ENCODE results near the gene KRTAP5-10.
"Not testable (repeated sequence)": the region's sequence is repeated elsewhere in the genome, so short reads cannot be mapped to it uniquely, and the experiment has no call there.

The KRTAP5-10 gene, protein sequence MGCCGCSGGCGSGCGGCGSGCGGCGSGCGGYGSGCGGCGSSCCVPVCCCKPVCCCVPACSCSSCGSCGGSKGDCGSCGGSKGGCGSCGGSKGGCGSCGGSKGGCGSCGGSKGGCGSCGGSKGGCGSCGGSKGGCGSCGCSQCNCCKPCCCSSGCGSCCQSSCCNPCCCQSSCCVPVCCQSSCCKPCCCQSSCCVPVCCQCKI

DNA sequence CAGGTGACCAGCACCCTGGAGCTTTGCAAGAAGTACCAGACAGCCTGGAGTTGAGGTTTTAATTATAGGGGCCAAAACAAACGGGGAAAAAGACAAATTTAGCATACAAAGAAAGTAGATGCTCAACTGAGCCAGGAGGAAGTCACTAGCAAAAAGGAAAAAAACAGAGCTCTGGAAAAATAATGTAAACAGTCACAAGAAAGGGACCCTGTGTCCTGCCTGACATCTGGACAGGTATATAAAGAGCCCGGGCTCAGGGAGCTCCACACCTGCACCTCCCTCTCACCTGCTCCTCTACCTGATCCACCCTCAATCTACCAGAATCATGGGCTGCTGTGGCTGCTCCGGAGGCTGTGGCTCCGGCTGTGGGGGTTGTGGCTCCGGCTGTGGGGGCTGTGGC is at the start of gene KRTAP5-10:
KRTAP5-10 (plus strand) TSS at position 301 of the 400 bp plus-strand sequence; CDS start at position 326, 25 bp downstream.
- DNase-seq (ENCODE audit: low spot score), result no peak

DNA sequence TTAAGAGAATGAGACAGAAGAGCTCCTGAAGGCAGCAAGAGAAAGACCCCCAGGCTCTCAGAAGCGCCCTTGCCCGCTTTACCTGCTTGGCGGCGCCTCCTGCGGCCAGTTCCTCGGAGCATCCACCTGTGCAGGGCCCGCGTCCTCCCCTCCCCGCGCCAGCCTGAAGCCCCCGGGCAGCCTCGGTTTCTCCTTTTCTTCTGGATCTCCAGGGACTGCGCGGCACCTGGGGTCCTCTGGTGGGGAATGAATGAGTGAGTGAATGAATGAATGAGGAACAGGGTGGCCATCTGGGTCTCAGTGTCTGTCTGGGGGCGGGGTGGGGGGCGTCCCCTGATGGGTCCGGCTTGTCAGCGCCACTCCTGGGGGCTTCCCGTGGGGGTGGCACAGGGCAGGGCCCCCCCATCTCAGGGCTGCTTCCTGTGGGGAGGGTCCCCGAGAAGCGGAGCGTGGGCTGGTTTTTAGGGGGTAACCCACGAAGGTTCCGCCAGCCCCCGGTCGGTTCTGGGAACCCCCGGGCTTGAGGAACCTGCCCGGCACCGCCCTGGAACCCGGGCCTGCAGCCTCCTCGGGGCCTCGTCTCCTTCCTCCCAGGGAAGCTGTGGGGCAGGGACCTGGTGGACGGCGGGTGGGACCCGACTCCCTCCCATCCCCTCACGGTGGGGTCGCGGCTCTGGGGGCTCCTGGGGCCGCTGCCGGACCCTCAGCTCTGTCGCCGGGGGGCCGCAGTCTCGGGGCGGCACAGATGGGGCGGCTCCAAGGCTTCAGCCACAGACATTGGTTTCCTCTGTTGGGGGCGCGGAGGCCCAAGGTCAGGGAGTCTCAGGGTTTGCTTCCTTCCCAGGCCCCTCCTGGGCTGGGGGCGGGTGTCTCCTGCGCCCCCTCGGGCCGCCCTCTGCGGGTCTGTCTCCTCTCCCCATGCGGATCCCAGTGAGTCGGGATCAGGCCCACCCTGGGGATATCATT is 46.6 kb upstream of the KRTAP5-10 start:
- DNase-seq (ENCODE audit: low spot score), result no peak

DNA sequence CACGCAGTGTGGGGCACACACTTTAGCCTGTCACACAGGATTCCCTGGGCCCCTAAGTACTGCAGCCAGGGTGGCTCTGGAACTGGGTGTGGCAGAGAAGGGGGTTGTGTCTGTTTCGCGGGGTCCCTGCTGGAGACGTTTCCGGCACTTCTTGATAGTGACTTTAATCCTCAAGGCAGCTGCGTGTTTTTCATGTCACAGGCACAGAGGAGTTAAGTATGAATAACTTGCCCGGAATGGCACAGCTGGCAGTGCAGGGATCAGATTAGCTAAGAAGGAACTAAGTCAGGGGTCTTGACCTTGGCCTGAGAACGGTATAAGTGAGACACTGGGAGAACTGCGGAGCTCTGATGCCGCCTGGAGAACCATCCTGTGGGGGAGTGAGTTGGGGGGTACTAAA is 45.8 kb upstream of the KRTAP5-10 start:
- DNase-seq (ENCODE audit: low spot score), result no peak

DNA sequence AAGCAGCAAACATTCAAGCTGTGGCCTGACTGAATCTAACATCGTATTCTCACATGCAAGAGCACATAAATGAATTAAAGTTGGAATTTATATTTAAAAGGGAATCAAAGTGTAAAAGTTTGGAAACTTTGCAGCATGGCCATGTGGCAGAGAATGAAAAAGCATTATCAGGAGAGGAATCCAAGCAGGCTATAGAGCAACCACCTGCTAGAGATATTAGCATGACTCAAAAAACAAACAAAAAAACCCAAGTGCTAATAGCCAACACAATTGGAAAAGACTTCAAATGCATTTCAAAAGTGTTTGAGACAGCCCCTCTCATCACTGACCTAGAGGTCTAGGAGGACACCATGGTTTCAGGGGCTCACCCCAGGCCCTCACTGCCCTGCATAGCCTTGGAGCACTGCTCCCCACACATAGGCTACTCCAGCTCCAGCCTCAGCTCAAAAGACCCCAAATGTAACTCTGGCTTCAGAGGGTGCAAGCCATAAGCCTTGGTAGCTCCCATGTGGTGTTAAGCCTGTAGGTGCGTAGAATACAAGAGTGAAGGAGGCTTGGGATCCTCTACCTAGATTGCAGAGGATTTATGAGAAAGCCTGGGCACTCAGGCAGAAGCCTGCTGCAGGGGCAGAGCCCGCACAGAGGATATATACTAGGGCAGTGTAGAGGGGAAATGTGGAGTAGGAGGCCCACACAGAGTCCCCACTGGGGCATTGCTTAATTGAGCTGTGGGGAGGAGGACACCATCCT is 40.0 kb upstream of the KRTAP5-10 start:
- DNase-seq (ENCODE audit: low spot score), result no peak

DNA sequence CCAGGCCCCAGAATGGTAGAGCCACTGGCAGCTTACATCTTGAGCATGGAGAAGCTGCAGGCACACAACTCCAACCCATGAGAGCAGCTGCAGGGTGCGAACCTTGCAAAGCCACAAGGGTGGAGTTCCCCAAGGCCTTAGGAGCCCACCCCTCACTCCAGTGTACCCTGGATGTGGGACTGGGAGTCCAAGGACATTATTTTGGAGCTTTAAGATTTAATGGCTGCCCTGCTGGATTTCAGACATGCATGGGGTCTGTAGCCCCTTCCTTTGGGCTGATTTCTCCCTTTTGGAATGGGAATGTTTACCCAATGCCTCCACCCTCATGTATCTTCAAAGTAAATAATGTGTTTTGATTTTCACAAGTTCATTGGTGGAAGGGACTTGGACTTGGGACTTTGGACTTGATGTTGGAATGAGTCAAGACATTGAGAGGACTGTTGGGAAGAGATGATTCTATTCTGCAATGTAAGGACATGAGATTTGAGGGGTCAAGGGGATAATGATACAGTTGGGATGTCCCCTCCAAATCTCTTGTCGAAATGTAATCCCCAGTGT is 39.3 kb upstream of the KRTAP5-10 start:
- DNase-seq (ENCODE audit: low spot score), result no peak

DNA sequence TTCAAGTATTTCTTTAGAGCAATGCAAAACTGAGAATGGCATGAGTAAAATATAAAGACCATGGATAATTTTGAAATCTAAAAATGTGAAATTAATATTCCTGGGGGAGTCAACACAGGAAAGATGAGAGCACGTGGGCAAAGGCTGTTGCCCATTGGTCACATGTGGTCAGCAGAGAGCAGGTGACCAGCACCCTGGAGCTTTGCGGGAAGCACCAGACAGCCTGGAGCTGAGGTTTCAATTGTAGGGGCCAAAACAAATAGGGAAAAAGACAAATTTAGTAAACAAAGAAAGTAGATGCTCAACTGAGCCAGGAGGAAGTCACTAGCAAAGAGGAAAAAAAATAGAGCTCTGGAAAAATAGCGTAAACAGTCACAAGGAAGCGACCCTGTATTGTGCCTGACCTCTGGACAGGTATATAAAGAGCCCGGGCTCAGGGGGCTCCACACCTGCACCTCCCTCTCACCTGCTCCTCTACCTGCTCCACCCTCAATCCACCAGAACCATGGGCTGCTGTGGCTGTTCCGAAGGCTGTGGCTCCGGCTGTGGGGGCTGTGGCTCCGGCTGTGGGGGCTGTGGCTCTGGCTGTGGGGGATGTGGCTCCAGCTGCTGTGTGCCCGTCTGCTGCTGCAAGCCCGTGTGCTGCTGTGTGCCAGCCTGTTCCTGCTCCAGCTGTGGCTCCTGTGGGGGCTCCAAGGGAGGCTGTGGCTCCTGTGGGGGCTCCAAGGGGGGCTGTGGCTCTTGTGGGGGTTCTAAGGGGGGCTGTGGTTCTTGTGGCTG is 38.4 kb upstream of the KRTAP5-10 start, which contains the start of gene KRTAP5-7:
KRTAP5-7 (plus strand) TSS at position 472 of the 780 bp plus-strand sequence; CDS start at position 506, 34 bp downstream.
- DNase-seq (ENCODE audit: low spot score), result not testable (repeated sequence)

DNA sequence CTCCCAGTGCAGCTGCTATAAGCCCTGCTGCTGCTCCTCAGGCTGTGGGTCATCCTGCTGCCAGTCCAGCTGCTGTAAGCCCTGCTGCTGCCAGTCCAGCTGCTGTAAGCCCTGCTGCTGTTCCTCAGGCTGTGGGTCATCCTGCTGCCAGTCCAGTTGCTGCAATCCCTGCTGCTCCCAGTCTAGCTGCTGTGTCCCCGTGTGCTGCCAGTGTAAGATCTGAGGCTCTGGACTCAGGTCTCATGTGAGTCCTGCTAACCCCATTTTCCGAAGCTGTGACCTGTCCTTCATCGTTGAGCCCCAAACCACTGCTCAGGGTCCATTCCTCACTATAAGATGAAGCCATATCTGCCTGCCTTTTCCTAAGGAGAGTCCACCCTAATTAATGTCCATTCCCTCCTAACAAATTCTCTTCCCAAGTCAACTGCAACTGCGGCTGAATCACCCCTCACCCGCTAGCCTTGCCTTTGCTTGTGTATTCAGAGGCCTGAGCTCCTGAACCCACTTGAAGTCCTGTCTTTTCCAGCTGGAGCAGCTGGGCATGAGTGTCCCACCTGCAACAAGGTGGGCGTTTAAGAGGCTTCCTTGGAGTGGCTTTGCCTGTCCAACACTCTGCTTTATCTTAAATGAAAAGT is 37.7 kb upstream of the KRTAP5-10 start:
- no peak for DNase-seq (ENCODE audit: low spot score)

DNA sequence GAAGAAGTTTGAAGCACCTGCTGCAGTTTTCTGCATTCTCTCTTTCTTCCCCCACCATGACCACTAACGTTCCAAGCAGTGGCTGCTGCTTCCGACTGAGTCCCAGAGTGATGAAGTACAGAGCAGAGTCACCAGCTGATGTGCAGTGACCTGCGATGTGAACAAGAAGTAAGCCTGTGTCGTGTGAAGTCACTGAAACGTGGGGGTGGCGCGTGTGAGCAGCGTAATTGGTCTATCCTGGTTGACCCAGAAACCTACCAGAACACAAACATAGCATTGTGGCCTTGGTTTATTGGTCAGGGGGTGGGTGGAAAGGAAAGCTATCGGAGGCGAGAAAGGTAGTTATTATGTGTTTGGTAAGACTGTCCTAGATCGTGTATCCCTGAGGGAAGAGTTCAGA is 34.8 kb upstream of the KRTAP5-10 start:
- DNase-seq (ENCODE audit: low spot score), result no peak

DNA sequence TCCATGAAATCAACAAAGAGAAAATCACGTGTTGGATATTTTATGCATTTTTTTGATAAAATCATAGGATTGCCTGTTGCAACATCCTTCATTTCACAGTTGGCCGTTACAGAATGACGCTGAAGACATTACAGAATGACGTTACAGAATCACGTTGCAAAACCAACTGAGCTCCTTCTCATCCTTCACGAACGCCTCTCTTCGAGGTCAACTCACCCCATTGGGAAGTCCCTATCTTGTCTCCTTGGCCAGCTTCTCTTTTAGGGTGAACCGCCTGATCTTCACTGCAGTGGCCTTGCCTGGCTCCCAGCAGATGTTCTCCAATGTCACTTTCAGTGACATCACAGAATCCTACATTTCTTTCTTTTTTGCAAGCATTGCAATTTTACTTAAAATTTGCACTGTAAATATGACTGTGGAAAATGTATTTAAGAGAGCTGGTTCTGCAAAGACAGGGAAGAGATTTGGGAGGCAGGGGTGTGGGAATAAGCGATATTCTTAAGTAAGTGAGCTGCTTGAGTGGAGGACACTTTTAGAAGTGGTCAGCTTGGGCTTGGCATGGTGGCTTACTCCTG is 33.2 kb upstream of the KRTAP5-10 start:
- DNase-seq (ENCODE audit: low spot score), result no peak

DNA sequence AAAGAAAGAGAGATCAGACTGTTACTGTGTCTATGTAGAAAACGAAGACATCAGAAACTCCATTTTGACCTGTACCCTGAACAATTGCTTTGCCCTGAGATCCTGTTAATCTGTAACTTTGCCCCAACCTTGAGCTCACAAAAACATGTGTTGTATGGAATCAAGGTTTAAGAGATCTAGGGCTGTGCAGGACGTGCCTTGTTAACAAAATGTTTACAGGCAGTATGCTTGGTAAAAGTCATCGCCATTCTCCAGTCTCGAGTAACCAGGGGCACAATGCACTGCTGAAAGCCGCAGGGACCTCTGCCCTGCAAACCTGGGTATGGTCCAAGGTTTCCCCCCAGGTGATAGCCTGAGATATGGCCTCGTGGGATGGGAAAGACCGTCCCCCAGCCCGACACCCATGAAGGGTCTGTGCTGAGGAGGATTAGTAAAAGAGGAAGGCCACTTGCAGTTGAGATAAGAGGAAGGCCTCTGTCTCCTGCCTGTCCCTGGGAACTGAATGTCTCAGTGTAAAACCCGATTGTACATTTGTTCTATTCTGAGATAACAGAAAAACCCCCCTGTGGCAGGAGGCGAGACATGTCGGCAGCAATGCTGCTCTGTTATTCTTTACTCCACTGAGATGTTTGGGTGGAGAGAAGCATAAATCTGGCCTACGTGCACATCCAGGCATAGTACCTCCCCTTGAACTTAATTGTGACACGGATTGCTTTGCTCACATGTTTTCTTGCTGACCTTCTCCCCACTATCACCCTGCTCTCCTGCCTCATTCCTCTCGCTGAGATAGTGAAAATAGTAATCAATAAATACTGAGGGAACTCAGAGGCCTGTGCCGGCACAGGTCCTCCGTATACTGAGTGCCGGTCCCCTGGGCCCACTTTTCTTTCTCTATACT is 30.4 kb upstream of the KRTAP5-10 start:
- not testable (repeated sequence) for DNase-seq (ENCODE audit: low spot score)

DNA sequence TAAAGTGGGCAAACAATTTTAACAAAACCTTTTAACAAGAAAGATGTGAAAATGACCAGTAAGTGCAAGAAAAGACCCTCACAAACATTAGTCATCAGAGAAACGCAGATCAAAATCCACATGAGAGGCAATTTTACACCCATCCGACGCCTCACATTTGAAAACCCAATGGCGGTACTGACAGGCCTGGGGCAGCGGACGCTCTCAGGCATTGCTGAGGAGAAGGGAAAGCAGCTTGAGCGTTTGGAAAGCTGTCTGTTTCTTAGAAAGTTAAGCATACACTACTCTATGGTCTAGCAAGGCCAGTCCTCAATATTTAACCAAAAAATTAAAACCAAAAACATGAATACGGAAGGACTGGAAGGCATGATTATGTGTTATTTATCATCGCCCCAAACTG is 29.5 kb upstream of the KRTAP5-10 start:
- no peak for DNase-seq (ENCODE audit: low spot score)

DNA sequence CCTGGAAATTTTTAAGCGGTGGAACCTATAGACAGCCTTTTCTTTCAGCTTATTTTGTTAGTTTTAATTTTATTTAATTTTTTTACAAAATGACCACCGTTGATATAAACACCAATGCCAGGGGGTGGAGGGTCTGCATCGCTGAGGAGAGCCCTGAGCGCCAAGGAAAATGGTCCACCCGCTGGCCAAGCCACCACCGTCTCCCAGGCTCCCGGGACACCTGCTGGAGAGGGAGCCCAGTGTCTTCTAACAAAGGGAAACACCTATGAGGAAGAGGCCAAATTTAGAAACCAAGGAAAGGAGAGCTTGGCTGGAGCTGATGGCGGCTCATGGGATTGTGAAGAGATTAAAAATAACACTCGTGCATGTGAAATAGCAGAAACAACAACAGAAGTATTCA is 27.8 kb upstream of the KRTAP5-10 start:
- no peak for DNase-seq (ENCODE audit: low spot score)

DNA sequence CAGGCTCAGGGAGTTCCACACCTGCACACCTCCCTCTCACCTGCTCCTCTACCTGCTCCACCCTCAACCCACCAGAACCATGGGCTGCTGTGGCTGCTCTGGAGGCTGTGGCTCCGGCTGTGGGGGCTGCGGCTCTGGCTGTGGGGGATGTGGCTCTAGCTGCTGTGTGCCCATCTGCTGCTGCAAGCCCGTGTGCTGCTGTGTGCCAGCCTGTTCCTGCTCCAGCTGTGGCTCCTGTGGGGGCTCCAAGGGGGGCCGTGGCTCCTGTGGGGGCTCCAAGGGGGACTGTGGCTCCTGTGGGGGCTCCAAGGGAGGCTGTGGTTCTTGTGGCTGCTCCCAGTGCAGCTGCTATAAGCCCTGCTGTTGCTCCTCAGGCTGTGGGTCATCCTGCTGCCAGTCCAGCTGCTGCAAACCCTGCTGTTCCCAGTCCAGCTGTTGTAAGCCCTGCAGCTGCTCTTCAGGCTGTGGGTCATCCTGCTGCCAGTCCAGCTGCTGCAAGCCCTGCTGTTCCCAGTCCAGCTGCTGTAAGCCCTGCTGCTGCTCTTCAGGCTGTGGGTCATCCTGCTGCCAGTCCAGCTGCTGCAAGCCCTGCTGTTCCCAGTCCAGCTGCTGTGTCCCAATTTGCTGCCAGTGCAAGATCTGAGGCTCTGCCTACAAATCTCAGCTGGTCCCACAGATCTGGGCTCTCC is 27.2 kb upstream of the KRTAP5-10 start, which contains the start of gene KRTAP5-8:
KRTAP5-8 (plus strand) TSS at position 49 of the 689 bp plus-strand sequence; CDS start at position 80, 31 bp downstream.
- DNase-seq (ENCODE audit: low spot score), result not testable (repeated sequence)

DNA sequence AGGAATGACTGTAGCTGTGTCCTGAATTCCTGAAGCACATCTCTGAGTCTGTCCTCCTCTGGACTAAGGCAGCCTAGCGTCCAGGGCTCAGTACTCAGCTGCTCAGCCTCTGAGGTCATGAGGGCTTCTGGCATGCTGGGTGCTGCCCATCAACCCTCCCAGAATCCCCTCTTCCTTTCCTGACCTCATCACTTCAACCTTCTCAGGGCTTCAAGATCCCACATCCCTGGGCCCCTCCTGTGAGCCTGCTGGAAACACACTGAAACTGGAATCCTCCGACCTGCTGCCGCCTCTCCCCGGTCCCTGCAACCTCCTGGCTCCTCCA is 26.7 kb upstream of the KRTAP5-10 start:
- DNase-seq (ENCODE audit: low spot score), result no peak

DNA sequence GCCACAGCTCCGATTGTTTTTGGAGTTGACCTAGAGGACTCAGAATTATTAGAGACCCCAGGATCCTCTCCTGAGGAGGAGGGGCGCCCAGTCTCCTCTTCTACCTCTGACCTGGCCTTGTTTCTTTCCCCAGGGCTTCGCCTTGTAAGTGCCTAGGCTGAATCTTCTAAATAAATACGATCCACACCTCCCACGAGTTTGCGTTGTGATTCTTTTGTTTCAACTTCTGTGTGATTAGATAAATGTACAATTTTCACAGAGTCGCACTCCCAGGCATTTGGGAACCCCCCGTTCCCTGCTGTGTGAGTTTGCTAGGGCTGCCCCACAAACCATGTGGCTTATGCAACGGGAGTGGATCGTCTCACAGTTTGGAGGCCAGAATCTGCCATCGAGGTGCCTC is 26.3 kb upstream of the KRTAP5-10 start:
- no peak for DNase-seq (ENCODE audit: low spot score)

DNA sequence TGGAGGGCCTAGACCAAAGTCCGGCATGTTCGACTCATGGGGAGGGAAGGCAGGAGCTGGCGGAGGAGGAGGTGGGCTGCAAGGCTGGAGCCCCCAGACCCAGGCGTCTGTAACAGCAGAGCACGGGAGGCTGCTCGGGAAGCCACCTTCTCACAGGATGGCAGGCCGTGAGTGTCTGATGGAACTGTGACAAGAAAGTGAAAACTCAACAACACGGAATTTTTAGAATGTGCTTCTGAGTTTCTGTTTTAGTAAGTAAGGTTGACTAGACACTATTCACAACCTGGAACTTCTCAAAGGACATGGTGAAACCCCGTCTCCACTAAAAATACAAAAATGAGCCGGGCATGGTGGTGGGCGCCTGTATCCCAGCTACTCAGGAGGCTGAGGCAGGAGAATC is 25.4 kb upstream of the KRTAP5-10 start:
- not testable (repeated sequence) for DNase-seq (ENCODE audit: low spot score)

DNA sequence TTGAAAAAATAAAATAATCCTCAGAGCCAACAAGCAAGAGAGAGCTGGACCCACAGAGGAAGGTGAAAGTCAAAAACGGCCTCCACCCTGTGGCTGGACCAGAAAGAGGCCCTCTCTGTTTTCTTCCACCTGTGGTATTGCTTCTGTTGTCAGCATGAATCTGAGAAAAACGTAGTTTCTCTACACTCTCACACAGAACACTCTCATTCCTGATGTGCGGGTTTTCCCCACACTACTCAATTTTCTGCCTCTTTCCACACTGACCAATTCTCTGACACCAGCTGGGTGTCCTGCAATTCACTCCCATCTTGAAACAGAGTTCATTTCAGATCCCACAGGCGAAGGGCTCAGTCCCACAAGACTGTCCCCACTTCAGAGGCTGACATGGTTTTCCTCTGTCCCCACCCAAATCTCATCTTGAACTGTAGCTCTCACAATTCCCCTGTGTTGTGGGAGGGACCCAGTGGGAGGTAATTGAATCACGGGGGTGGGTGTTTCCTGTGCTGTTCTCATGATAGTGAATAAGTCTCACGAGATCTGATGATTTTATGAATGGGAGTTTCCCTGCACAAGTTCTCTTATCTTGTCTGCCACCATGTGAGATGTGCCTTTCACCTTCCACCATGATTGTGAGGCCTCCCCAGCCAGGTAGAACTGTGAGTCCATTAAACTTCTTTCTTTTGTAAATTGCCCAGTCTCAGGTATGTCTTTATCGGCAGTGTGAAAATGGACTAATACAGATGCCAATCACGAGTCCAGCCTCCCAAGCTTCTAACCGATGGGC is 24.6 kb upstream of the KRTAP5-10 start:
- not testable (repeated sequence) for DNase-seq (ENCODE audit: low spot score)

DNA sequence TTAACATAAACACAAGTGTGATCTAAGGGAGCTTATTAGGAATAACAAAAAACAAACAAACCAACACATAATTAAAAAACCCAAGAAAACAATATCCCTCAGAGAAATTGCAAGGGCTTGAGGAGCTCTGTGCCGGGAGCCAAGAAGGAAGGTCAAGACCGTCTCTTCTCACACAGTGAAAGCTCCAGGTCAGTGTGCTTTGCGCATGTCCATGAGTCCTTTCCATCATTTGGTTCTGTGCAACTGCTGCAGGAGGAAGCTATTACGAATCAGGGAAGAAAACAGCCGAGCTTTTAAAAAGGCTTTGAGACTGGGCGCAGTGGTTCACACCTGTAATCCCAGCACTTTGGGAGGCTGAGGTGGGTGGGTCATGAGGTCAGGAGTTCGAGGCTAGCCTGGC is 23.0 kb upstream of the KRTAP5-10 start:
- DNase-seq (ENCODE audit: low spot score), result no peak

All from AG08395 (cell line).